HG03469 (cell line): ENCODE measurements around the gene ZNF45.
"Not testable (repeated sequence)": the region's sequence is repeated elsewhere in the genome, so short reads cannot be mapped to it uniquely, and the experiment has no call there.

ENCODE experiments used
- ATAC-seq: cut with Tn5 transposase; IDR thresholded peaks from one replicate; pipeline ENCODE4 v1.9.1; 2021; ENCODE audit warnings: mild to moderate bottlenecking, moderate library complexity, moderate number of reproducible peaks; ENCODE audit not compliant: unreplicated experiment

Gene ZNF45

GRCh38 chr19:43914051-43914450 is 21.0 kb downstream of the ZNF45 start:
- ATAC-seq = no peak

DNA sequence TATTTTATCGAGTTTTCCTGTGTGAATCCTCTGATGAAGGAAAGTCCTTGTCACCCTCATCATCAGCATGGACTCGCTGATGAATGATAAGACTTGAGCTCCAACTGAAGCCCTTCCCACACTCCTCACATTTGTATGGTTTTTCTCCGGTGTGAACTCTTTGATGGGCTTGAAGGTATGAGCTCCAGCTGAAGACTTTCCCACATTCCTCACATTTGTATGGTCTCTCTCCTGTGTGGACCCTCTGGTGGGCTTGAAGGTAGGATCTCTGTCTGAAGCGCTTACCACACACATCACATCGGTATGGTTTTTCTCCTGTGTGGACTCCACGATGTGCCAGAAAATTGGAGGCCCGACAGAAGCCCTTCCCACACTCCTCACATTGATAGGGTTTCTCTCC is 21.7 kb downstream of the ZNF45 start:
- ATAC-seq = no peak

DNA sequence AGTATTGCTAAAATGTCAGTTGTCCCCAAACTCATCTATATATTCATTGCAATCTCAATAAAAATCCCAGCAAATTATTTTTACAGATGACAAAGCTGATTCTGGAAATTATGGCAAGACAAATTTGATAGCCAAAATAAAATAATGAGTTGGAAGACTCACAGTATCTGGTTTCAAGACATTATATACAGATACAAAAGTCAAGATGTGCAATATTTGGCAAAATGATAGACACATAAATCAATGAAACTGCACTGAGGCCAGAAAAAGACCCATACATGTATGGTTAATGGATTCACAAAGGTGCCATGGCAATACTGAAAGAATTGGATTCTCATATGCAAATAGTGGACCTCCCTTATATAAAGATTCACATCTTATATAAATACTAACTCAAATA is 24.2 kb downstream of the ZNF45 start:
- no peak for ATAC-seq

DNA sequence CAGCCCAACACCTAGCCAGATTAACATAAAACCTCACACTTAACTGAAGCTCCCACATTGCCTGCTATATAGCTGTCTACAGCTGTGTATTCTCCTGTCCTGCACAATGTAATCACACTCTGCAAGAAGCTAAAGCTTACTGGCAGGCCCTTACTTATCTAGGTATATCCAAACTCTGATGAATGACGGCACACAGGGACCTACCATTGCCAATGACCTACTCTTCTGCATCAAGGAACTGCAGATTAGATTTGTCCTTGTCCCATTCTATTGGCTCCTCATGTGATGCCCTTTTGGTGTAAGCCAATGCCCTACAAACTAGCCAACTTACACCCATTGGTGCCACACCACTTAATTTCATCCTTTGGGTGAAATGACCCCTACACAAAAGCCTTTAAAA is 26.4 kb downstream of the ZNF45 start:
- ATAC-seq = no peak

DNA sequence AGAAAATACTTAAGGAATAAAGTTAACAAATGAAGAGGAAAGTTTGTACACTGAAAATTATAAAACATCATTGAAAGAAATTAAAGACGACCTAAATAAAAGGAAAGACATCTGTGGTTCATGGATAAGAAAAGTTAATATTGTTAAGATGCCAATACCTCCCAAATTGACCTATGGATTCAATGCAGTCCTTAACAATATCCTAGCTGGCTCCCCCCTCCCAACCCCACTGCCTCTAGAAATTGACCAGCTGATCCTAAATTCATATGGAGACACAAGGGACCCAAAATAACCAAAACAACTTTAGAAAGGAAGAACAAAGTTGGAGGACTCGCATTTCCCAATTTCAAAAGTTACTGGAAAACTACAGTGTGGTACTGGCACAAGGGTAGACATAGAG is 28.3 kb downstream of the ZNF45 start:
- no peak for ATAC-seq

DNA sequence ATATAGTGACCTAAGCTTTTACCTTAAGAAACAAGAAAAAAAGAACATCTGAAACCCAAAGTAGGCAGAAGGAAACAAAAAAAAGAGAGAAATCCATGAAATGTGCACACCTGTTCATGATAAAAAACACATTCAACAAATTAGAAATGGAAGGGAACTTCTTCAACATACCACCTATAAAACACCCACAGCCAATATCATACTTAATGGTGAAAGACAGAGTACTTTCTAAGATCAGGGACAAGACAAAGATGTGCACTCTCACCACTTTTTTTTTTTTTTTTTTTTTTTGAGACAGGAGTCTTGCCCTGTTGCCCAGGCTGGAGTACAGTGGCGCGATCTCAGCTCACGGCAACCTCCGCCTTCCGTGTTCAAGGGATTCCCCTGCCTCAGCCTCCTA is 29.2 kb downstream of the ZNF45 start:
- no peak for ATAC-seq

DNA sequence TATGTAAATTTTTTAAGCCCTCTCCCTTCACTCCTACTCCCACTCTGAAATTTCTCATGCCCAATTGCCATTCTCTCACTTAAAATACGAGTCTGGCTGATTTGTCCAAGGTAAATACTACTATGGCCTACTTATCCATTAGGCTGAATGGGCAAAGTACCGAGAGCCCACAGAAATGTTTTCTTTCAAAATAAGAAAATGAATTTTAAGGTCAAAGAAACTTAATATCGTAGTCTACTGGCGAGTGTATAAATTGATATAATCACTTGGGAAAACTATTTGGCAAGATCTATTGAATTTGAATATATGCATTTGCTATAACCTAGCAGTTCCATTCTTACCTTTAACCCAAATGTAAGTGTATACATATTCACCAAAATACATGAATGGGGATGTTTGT is 32.7 kb downstream of the ZNF45 start:
- ATAC-seq = no peak

DNA sequence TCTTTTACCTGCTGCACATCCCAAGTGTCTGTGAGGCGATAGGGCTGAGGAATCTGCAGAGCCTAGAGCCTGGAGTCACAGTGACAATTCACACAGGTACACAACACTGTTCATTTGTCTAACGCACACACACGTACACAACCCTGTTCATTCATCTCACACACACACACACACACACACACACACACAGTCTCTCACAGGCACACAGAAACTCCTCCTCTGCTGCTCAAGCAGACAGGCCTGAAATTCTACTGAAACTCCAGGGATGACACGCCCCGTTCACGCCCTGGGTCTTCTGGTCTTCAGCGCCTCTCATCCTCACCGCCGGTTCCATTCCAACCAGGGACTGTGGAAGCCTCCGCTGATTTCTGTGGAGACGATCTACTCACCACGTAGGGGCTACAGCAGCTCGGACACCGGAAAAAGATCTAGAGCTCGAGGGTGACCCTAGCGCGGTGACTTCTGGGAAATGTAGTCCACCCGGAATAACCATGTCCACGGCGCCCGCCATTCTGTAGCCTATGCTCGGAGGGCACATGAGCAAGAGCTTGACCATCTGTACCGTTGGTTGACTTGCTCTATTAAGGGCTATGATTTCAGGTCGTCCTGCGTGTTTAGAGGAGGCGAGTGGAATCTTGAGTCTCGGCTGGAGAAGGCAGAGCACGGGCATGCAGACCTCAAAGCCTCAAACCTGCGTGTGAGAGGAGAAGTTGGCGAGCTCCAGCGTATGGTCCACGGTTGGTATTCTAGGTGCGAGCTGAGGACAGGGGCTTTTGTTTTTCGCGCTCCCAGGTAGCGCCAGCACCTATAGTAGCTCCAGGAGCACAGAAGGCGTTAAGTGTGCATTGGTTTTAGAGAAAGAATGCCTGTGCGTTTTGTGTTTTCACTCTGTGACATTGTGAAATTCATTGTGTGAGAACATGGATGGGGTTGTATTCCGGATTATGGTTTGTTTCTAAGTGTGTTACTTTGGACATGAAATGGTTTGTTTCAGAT is 33.4 kb downstream of the ZNF45 start:
- no peak for ATAC-seq

- ATAC-seq = no peak
These were observed 39.3 kb downstream of the ZNF45 start for GRCh38 chr19:43895727-43896308.

GRCh38 chr19:43883864-43884263 is 51.2 kb downstream of the ZNF45 start, which contains the start of gene ZNF404:
ZNF404 (minus strand) TSS chr19:43883964.
- no peak for ATAC-seq

- no peak for ATAC-seq
These were observed 54.6 kb downstream of the ZNF45 start for GRCh38 chr19:43880483-43880882.

DNA sequence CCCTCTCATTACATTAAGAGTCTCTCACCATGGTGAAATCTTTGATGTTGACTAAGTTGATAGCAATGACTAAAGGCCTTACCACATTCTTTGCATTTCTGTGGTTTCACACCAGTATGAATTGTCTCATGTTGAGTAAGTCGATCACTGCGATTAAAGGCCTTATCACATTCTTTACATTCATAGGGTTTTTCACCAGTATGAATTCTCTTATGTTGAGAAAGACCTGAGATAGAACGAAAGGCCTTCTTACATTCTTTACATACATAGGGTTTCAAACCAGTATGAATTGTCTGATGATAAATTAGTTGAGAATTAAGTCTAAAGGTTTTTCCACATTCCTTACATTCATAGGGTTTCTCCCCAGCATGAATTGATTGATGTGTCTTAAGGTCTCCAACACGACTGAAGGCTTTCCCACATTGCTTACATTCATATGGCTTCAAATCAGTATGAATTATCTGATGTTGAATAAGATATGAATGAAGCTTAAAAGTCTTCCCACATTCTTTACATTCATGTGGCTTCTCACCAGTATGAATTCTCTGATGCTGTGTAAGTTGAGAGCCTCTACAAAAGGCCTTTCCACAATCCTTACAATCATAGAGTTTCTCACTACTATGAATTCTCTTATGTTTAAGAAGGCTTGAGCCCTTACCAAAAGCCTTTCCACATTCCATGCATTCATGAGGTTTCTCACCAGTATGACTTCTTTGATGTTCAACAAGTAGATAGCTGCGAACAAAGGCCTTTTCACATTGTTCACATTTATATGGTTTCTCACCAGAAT is 62.3 kb downstream of the ZNF45 start:
- ATAC-seq = no peak

- not testable (repeated sequence) for ATAC-seq
These were observed 68.2 kb downstream of the ZNF45 start for GRCh38 chr19:43866923-43867322.
